ENCODE measurements around the gene MMP7.

The MMP7 gene, protein sequence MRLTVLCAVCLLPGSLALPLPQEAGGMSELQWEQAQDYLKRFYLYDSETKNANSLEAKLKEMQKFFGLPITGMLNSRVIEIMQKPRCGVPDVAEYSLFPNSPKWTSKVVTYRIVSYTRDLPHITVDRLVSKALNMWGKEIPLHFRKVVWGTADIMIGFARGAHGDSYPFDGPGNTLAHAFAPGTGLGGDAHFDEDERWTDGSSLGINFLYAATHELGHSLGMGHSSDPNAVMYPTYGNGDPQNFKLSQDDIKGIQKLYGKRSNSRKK

GRCh38 chr11:102530558-102530957 is at the start of gene MMP7:
TSS of gene MMP7 (minus strand) at chr11:102530747. CDS start at chr11:102530700, 47 bp downstream.
- H3K4me3 ChIP-seq (ENCODE audit: low read length): no peak within 1 kb of the TSS
- no peak for TF ChIP-seq ZNF274 (IDR thresholded peaks at IDR 0.05; ENCODE audit: low read depth, low read length)

GRCh38 chr11:102577723-102578122 is 47.2 kb upstream of the MMP7 start:
- no peak for TF ChIP-seq ZNF274 (IDR thresholded peaks at IDR 0.05; ENCODE audit: low read depth, low read length)
- no peak overlapping the region for H3K4me3 ChIP-seq (ENCODE audit: low read length)

GRCh38 chr11:102577182-102577581 is 46.6 kb upstream of the MMP7 start:
- TF ChIP-seq ZNF274 (IDR thresholded peaks at IDR 0.05; ENCODE audit: low read depth, low read length): no peak
- H3K4me3 ChIP-seq (ENCODE audit: low read length): no peak overlapping the region

DNA sequence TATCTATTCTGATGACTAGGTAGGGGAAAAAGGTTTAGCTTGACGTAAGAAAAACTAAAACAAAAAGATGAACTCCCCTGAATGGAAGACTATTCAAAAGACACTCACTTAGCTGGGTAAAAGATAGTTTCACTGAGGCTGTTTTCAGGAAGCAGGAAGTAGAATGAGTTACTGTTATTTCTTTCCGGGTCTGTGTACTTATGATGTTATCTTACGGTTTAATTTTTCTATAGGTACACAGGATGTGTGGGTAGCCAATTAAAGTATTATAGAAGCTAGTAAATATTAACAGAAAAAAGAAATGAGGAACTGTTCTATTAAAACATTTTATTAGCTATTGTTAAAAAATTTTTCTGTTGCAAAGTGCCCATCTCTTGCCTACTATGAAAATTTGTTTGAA is 45.8 kb upstream of the MMP7 start:
- no peak overlapping the region for H3K4me3 ChIP-seq (ENCODE audit: low read length)
- no peak for TF ChIP-seq ZNF274 (IDR thresholded peaks at IDR 0.05; ENCODE audit: low read depth, low read length)

- TF ChIP-seq ZNF274 (IDR thresholded peaks at IDR 0.05; ENCODE audit: low read depth, low read length): no peak
These were observed 44.5 kb upstream of the MMP7 start for GRCh38 chr11:102575012-102575411.

DNA sequence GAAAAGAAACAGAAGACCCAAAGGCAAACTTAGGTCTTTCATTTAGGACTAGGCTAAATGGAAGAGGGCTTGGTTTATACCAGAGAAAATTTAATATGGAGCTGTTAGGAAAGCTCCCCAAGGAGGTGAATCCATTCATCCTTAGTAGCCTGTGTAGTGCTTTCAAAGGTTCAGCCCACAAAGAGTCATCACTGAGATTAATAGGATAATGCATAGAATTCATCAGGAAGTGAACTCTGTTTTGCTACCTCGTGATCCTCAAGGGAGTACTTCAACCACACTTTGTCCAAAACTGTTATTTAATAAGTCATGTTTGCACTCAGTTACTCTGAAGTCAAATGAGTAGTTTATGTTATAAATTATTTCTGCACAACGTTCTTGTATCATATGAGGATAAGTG is 43.3 kb upstream of the MMP7 start:
- H3K4me3 ChIP-seq (ENCODE audit: low read length): no peak overlapping the region
- TF ChIP-seq ZNF274 (IDR thresholded peaks at IDR 0.05; ENCODE audit: low read depth, low read length): no peak

More at GRCh38 chr11:102575012-102575411, 44.5 kb upstream of the MMP7 start:
- no peak overlapping the region for H3K4me3 ChIP-seq (ENCODE audit: low read length)

- H3K4me3 ChIP-seq (ENCODE audit: low read length): no peak overlapping the region
- TF ChIP-seq ZNF274 (IDR thresholded peaks at IDR 0.05; ENCODE audit: low read depth, low read length): no peak
These were observed 42.1 kb upstream of the MMP7 start for GRCh38 chr11:102572554-102573220.

DNA sequence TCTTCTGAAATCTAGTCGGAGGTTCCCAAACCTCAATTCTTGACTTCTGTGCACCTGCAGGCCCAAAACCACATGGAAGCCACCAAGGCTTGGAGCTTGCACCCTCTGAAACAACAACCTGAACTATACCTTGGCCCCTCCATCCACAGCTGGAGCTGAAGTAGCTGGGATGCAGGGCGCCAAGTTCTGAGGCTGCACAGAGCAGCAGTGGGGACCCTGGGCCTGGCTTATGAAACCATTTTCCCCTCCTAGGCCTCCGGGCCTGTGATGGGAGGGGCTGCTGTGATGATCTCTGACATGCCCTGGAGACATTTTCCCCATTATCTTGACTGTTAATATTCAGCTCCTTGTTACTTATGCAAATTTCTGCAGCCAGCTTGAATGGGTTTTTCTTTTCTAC is 38.3 kb upstream of the MMP7 start:
- TF ChIP-seq ZNF274 (IDR thresholded peaks at IDR 0.05; ENCODE audit: low read depth, low read length): no peak
- H3K4me3 ChIP-seq (ENCODE audit: low read length): no peak overlapping the region

DNA sequence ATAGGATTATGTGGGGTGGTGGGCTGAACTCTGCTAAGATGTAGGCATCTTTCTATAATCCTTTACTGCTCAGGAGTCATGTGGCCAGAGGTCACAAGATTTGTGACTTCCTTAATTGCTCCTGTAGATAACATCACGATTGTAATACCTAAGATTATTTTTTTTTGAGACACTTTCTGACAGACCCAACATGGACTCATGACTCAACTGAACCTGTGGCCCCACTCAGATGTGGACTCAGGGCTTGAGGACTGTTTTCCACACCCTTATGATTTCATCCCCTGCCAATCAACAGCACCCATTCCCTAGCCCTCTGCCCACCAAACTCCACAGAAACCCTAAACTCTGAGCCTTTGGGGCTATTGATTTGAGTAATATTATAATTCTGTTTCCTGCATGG is 35.6 kb upstream of the MMP7 start:
- no peak for TF ChIP-seq ZNF274 (IDR thresholded peaks at IDR 0.05; ENCODE audit: low read depth, low read length)
- H3K4me3 ChIP-seq (ENCODE audit: low read length): no peak overlapping the region

- H3K4me3 ChIP-seq (ENCODE audit: low read length): no peak overlapping the region
- TF ChIP-seq ZNF274 (IDR thresholded peaks at IDR 0.05; ENCODE audit: low read depth, low read length): no peak
These were observed 33.6 kb upstream of the MMP7 start for GRCh38 chr11:102564110-102564509.

- H3K4me3 ChIP-seq (ENCODE audit: low read length): no peak overlapping the region
- no peak for TF ChIP-seq ZNF274 (IDR thresholded peaks at IDR 0.05; ENCODE audit: low read depth, low read length)
These were observed 31.1 kb upstream of the MMP7 start for GRCh38 chr11:102561636-102562035.

DNA sequence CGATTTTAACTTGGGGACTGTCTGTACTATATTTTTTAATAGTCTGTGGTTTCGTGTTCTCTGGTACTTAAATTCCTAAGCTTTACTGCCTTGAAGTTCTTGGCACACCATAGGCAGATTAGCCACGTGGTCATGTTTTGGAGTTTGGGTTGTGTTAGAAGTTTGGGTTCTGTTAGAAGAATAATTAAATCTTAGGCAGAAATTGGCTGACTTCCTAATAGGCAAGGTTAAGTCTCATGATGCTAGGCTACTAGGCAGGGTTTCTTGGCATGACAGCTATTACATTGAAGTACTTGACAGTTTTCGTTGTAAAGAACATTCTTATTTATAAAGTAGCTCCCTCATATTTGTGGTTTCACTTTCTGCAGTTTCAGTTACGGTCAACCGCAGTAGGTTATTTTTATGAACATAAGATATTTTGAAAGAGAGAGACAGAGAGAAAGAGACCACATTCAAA is 30.0 kb upstream of the MMP7 start:
- TF ChIP-seq ZNF274 (IDR thresholded peaks at IDR 0.05; ENCODE audit: low read depth, low read length): no peak

GRCh38 chr11:102559839-102560238 is 29.3 kb upstream of the MMP7 start:
- H3K4me3 ChIP-seq (ENCODE audit: low read length): no peak overlapping the region
- no peak for TF ChIP-seq ZNF274 (IDR thresholded peaks at IDR 0.05; ENCODE audit: low read depth, low read length)

More for the DNA sequence above, 30.0 kb upstream of the MMP7 start:
- no peak overlapping the region for H3K4me3 ChIP-seq (ENCODE audit: low read length)

DNA sequence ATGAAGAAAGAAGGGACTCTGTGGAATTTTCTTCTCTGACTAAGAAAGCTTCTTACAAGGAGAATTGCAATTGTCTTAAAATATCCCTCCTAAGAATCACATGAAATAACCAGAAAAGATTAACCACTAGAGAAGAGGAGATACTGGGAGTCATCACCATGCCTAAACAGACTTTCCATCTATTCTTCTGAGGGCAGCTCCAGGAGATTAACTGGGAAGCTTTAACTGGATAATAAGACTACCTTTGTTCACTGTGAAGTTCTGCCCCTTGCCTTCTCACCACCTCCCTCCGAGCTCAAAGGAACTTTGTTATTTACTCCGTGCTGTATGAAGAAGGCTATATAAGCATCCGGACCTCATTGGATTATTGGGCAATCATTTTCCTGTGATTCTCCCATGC is 24.5 kb upstream of the MMP7 start:
- no peak overlapping the region for H3K4me3 ChIP-seq (ENCODE audit: low read length)
- no peak for TF ChIP-seq ZNF274 (IDR thresholded peaks at IDR 0.05; ENCODE audit: low read depth, low read length)

GRCh38 chr11:102553835-102554282 is 23.3 kb upstream of the MMP7 start:
- no peak for TF ChIP-seq ZNF274 (IDR thresholded peaks at IDR 0.05; ENCODE audit: low read depth, low read length)

More at GRCh38 chr11:102553835-102554282, 23.3 kb upstream of the MMP7 start:
- H3K4me3 ChIP-seq (ENCODE audit: low read length): no peak overlapping the region
